ENCODE measurements around the gene C6. TPM values are rescaled to one million over a fixed set of nuclear protein-coding genes. Genes with fewer than 3 reads are reported as not detected.

C6 gene
- total and polyA plus RNA-seq, 9 of the 15 experiments (the other 6 are each of a cell fraction or from before 2014, with no cell fraction given): 0.09 TPM; not detected in 8

- DNase-seq (ENCODE audit: extremely low read depth in 1 of 4, low spot score in 3 of 4): no peak
- H3K36me3 ChIP-seq (ENCODE audit: control insufficient read depth, insufficient read depth, low read length): no peaks in the 10 kb centered on the region
- no TSS peak for BruUV-seq (replicated peaks)
- no peak for FAIRE-seq
- CTCF ChIA-PET (ENCODE audit: low intra/inter-chr PET ratio): no interaction called here
- 1% methylated on average over 3 of the region's 3 CpGs for WGBS (ENCODE audit: insufficient coverage, low coverage, missing lambda C conversion rate)
- intact Hi-C loops (cut with micrococcal nuclease) (no loop called here), in situ Hi-C loops (cut with MboI) (no loop called here)
- TF ChIP-seq CBFA2T2 (conservative IDR thresholded peaks at IDR 0.05) (no peak), FOXJ2 (tag; IDR thresholded peaks at IDR 0.05) (no peak)
- no peaks in the 10 kb centered on the region for H3K4me1 ChIP-seq (replicated peaks in 1 of 2; ENCODE audit: control insufficient read depth in 2 of 2, insufficient read depth in 2 of 2, low read length in 2 of 2)
- H3K9me1 ChIP-seq (ENCODE audit: control insufficient read depth, insufficient read depth, low read length): no peaks in the 10 kb centered on the region
- H3K27me3 ChIP-seq (ENCODE audit: control insufficient read depth in 2 of 2, insufficient read depth in 2 of 2, low read length in 2 of 2): no peaks in the 10 kb centered on the region
- no peaks in the 10 kb centered on the region for H3K79me2 ChIP-seq (ENCODE audit: control insufficient read depth, insufficient read depth, low read length)
- no peak overlapping the region for H3K27ac ChIP-seq (ENCODE audit: extremely low read depth, low read depth, low read length)
- POLR2A ChIA-PET: no interaction called here
- no peak overlapping the region for H3K4me2 ChIP-seq (ENCODE audit: insufficient read depth, low read length)
- H3K9ac ChIP-seq (ENCODE audit: insufficient read depth in 1 of 2, low read depth in 2 of 2, low read length in 2 of 2): no peak overlapping the region
- no peak overlapping the region for H3K4me3 ChIP-seq
- no peaks in the 10 kb centered on the region for H4K20me1 ChIP-seq (replicated peaks; ENCODE audit: control insufficient read depth, insufficient read depth, low read length)
- no peak overlapping the region for H2AFZ ChIP-seq (ENCODE audit: low read depth, low read length)
- no peaks in the 10 kb centered on the region for H3K9me3 ChIP-seq (replicated peaks; ENCODE audit: control insufficient read depth, insufficient read depth, low read depth, low read length)
- no peak for ATAC-seq
Observed at GRCh38 chr5:41143131-41143901, 70.0 kb downstream of the C6 start.

GRCh38 chr5:41127967-41128690, 85.2 kb downstream of the C6 start:
- WGBS (ENCODE audit: insufficient coverage, low coverage, missing lambda C conversion rate): 0% methylated on average over 1 of the region's 1 CpG
- intact Hi-C loops (cut with micrococcal nuclease): no loop called here
- Histone ChIP-seq H4K20me1 (replicated peaks; ENCODE audit: control insufficient read depth, insufficient read depth, low read length) (no peaks in the 10 kb centered on the region), H3K27me3 (ENCODE audit: control insufficient read depth in 2 of 2, insufficient read depth in 2 of 2, low read length in 2 of 2) (no peaks in the 10 kb centered on the region), H3K36me3 (ENCODE audit: control insufficient read depth, insufficient read depth, low read length) (no peaks in the 10 kb centered on the region), H3K79me2 (ENCODE audit: control insufficient read depth, insufficient read depth, low read length) (no peaks in the 10 kb centered on the region), H3K4me3 (no peak overlapping the region), H3K4me1 (replicated peaks in 1 of 2; ENCODE audit: control insufficient read depth in 2 of 2, insufficient read depth in 2 of 2, low read length in 2 of 2) (no peaks in the 10 kb centered on the region), H3K27ac (ENCODE audit: extremely low read depth, low read depth, low read length) (no peak overlapping the region), H3K9ac (ENCODE audit: insufficient read depth in 1 of 2, low read depth in 2 of 2, low read length in 2 of 2) (no peak overlapping the region), H2AFZ (ENCODE audit: low read depth, low read length) (no peak overlapping the region), H3K9me1 (ENCODE audit: control insufficient read depth, insufficient read depth, low read length) (no peaks in the 10 kb centered on the region), H3K4me2 (ENCODE audit: insufficient read depth, low read length) (no peak overlapping the region), H3K9me3 (replicated peaks; ENCODE audit: control insufficient read depth, insufficient read depth, low read depth, low read length) (no peaks in the 10 kb centered on the region)
- in situ Hi-C loops (cut with MboI): no loop called here
- FAIRE-seq (no peak), DNase-seq (ENCODE audit: extremely low read depth in 1 of 4, low spot score in 3 of 4) (no peak), ATAC-seq (no peak)
- ChIA-PET CTCF (ENCODE audit: low intra/inter-chr PET ratio) (no interaction called here), POLR2A (no interaction called here)
- no TSS peak for BruUV-seq (replicated peaks)
- TF ChIP-seq NFE2L1 (tag; IDR thresholded peaks at IDR 0.05; ENCODE audit: borderline replicate concordance, low read depth) (no peak), ZNF583 (CRISPR knock-in tag; IDR thresholded peaks at IDR 0.05) (no peak), ESRRB (CRISPR knock-in tag; IDR thresholded peaks at IDR 0.05; ENCODE audit: borderline replicate concordance) (no peak), YY1 (IDR thresholded peaks at IDR 0.05; ENCODE audit: borderline replicate concordance in 1 of 3, control insufficient read depth in 1 of 3, extremely low read depth in 1 of 3, insufficient read depth in 3 of 3, insufficient read length in 1 of 3, insufficient replicate concordance in 2 of 3, low read depth in 1 of 3, low read length in 2 of 3) (no peak), TAL1 (IDR thresholded peaks at IDR 0.05) (no peak)
